CD4-positive, alpha-beta T cell treated with Interferon gamma for 1 hour (primary cell): ENCODE results near the gene OXSR1.
"Not testable (repeated sequence)": the region's sequence is repeated elsewhere in the genome, so short reads cannot be mapped to it uniquely, and the experiment has no call there.

Experiments
- DNase-seq: peaks from one replicate; pipeline ENCODE4 v3.0.0-alpha.2; 2020

The OXSR1 gene

DNA sequence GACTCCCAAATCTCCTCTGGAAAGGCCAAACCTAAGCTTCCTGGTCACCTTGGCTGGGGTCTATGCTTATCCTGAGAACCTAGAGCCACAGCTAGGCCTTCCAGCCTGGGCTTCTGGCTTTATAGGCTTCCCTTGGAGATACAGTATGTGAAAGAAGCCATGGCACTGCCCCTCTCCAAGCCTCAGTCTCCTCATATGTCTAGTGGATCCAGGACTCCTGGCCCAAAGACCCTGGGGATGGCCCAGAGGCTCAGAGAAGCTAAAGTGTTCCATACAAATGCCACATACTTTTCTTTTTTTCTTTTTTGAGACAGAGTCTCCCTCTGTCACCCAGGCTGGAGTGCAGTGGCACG is 37.1 kb upstream of the OXSR1 start:
- no peak for DNase-seq

GRCh38 chr3:38129058-38129457 is 36.3 kb upstream of the OXSR1 start:
- DNase-seq = no peak

DNA sequence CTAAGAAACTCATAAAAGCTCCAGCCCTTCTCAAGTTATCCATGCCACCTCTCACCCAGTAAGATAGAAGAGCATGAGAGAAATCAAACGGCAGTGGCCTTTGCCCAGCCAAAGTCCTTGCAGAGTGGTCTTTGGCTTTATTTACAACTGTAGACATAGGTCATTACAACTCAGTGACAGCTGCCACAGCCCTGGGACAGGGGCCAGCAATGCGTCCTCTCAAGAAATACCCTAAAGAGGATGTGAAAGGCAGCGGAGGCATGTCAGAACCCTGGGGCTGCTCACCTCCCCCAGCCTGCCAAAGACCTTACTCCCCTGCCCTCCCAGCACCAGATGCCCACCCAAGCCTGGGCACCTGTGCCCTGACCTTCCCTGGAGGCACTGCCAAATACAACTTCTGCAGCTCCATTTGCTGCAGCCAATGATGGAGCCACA is 34.7 kb upstream of the OXSR1 start:
- DNase-seq = no peak

GRCh38 chr3:38131621-38132369 is 33.5 kb upstream of the OXSR1 start:
- DNase-seq = peak; percentile 23

DNA sequence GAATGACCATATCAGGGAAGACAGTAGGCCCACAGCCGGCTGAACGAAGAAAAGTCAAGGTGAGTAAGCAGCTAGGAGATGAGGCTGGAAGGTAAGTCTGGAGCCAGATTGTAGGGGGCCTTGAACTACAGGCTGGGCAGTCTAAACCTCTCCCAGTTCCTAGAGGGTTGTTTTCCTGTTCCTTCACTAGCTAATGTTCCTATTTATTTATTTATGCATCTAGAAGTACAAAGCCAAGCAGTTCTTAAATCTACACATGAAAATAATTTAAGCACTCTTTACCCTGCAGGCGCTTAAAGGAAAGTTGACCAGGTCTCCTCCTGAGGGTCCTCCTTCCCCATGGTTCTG is 32.2 kb upstream of the OXSR1 start:
- DNase-seq = no peak

DNA sequence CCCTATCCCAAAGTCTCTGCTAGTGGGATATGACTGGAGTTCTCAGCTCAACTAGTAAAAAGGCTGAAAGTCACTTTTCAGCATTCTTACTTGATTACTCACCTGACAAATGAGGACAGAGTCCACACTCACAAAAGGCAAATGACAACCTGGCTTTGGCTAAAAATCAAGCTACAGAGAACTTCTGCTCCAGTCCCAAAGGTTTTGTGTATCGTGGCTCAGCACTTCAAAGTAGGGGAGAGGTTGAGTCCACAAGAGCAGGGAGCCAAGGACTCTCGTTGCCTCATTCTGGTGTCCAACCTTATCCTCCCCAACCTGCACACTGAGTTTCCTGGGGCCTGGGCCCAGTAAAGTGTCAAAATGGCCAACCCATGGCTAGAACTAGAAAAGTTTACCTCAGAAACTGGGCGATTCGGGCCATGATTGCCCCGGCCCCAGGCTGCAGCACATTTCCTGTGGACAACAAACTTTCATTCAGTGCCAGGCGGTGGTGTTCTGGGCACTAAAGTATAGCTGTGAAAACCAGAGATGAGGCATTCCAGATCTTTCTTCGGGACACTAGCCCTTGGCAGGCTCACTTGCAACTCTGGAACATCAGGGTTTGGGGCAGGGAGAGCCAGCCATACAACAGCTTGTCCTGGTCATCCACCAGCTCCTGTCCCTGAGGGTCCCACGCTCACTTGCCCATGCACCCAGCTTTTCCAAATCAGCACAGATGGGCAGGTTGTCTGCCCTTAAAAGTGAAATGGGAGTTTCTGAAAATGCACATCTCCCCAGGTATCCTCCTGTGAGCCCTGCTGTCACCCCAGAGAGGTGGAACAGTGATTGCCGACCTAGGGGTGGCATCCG is 31.6 kb upstream of the OXSR1 start:
- DNase-seq = no peak

DNA sequence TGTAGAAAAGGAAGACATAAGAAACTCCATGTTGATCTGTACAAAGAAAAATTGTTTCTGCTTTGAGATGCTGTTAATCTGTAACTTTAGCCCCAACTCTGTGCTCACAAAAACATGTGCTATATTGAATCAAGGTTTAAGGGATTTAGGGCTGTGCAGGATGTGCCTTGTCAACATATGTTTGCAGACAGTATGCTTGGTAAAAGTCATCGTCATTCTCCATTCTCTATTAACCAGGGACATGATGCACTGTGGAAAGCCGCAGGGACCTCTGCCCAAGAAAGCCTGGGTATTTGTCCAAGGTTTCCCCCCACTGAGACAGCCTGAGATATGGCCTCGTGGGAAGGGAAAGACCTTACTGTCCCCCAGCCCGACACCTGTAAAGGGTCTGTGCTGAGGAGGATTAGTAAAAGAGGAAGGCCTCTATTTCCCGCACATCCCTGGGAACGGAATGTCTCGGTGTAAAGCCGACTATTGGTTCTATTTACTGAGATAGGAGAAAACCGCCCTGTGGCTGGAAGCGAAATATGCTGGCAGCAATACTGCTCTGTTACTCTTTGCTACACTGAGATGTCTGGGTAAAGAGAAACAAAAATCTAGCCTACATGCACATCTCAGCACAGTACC is 30.7 kb upstream of the OXSR1 start:
- not testable (repeated sequence) for DNase-seq

- DNase-seq = not testable (repeated sequence)
Measured at GRCh38 chr3:38135621-38136277, 29.6 kb upstream of the OXSR1 start.

DNA sequence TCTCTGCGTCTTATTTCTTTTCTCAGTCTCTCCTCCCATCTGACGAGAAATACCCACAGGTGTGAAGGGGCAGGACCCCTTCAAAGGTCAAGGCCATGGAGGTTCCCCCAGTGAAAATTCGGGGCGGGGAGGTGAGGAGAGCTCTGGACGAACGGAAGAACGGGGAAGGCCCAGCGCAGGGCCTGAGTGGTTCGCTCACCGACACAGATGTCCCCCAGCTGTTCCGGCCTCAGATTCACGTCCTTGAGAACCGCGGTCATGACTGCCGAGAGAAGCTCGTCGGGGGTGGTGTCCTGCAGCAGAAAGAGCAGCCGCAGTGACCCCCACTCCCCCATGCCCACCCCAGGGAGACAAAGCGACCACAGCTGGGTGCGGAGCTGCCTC is 29.0 kb upstream of the OXSR1 start:
- no peak for DNase-seq

DNA sequence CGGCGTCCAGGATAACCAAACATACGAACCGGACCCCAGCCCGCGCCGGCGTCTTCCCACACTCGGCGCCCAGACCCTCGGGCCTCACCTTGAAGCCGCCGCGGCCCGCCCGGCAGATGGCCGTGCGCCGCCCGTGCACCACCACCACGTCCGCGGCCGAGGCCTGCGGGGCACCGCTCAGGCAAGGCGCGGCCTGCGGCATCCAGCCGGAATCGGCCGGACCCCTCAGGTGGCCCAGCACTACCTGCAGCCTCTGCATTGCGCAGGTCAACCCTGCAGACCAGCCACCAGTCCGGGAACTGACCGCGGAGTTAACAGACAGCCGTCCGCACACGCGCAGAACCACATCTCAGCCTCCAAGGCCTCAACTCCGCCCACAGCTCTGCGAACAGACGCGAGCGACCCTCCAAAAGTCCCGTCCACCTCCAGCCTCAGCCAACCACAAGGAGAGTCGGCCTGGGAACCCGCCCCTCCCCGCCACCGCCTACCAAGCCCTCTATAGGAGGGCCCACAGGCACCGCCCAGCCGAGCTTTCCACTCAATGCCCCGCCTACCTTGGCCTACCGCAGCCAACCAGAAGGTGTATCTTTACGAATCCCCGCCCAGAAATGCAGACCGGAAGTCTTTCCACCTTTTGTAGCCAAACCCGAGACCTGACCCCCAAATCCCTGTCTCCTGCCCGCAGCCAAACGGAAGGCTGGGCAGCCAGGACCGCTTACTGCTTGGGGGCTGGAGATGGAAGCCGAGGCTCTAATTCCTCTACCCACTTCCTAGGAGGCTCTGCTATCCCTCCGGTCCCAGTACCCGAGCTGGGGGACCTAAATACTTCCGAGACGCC is 28.3 kb upstream of the OXSR1 start, which contains the start of gene ACAA1:
Gene ACAA1 (minus strand): TSS at position 351 of the 838 bp plus-strand sequence. CDS start 92 bp downstream, at position 259.
- peak; percentile 98 for DNase-seq

DNA sequence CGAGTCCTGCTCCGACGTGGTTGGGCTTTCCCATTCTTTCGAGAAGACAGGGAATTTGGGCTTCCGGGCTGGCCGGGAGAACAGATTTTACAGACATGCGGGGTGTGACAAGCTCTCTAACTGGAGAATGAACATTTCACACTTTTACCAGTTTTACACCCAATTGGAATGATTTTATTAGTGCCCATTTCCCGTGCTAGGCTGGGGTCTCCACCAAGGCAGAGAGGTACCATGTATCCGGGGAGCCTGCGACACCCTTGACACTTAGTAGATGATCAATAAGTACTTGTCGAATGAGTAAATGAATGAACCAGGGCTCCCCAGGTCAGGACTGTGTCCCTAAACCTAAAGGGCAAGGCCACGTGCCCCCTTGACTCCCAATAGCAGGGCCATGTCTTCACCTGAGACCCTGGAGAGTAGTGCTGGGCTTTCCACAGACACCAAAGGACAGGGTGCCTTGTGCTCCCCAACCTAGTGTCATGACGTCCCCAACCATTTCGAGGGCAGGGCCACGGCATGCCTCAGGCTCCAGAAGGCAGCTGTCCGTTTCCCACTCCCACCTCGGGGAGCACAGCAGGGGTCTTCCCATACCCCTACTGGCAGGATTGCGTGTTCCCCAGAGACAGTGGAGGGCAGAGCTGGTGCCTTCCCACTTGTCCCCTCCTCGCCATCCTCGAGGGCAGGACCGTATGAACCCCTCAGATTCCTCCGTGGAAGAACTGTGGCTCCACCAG is 27.6 kb upstream of the OXSR1 start:
- DNase-seq = peak; percentile 15

- peak; percentile 83 for DNase-seq
Measured at GRCh38 chr3:38138349-38139190, 26.8 kb upstream of the OXSR1 start, which contains the start of gene MYD88. MYD88 (plus strand) TSS chr3:38138661; CDS start chr3:38138701, 40 bp downstream.

DNA sequence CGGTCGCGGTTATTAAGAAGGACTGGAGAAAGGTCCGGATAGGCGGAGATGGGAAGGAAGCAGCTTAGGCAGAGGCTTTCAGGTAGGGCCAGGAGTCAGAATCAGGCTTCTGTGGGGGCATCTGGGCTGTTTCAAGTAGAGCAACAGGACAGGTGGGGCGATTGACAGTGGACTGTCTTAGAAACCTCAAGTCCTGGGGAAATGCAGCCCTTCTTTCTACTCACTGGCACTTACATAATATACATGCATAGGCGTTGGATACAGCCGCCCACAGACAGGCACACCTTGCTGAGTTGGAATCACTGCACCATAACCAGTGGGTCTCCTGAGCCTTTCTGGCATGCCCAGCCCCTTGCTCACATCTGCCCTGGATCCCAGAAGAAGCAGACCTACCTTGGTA is 26.1 kb upstream of the OXSR1 start:
- no peak for DNase-seq

DNA sequence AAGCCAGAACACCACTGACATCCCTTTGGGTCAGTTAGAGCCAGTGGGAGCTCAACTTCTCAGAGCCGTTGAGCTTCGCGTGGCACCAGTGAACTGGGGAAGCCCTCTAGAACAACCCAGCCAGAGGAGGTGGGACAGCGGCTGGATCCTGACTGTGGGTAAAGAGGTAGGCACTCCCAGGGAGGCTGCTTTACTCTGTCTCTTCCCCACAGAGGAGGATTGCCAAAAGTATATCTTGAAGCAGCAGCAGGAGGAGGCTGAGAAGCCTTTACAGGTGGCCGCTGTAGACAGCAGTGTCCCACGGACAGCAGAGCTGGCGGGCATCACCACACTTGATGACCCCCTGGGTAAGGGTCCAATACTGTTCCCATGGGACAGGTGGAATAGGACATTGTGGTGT is 25.7 kb upstream of the OXSR1 start:
- DNase-seq = no peak

DNA sequence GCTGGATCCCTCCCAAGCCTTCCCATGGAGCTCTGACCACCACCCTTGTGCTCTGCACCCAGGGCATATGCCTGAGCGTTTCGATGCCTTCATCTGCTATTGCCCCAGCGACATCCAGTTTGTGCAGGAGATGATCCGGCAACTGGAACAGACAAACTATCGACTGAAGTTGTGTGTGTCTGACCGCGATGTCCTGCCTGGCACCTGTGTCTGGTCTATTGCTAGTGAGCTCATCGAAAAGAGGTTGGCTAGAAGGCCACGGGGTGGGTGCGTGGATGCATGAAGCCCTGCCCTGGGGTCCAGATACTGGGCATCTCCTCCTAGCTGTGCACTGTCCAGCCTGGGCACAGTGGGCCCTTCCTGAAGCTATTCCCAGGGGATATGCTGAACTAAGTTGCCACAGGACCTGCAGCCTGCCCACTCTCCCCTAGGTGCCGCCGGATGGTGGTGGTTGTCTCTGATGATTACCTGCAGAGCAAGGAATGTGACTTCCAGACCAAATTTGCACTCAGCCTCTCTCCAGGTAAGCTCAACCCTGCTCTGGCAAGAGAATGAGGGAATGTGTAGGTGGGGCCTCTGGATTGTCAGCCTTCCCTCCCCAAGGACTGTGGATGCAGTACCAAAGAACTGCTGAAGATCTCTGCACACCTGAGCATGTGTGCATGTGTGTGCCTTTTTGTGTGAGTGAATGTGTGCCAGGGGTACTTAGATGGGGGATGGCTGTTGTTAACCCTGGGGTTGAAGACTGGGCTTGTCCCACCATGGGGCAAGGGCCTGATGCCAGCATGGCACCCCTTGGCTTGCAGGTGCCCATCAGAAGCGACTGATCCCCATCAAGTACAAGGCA is 24.8 kb upstream of the OXSR1 start:
- DNase-seq = no peak

GRCh38 chr3:38141173-38141951 is 24.0 kb upstream of the OXSR1 start:
- no peak for DNase-seq

GRCh38 chr3:38141952-38142273 is 23.4 kb upstream of the OXSR1 start:
- no peak for DNase-seq

- no peak for DNase-seq
Measured at GRCh38 chr3:38142959-38143358, 22.4 kb upstream of the OXSR1 start.

GRCh38 chr3:38143511-38143910 is 21.8 kb upstream of the OXSR1 start:
- no peak for DNase-seq
